ENCODE data around the gene AGAP3. TPM values are rescaled to one million over a fixed set of nuclear protein-coding genes. Genes with fewer than 3 reads are reported as not detected.

Gene AGAP3
- total RNA-seq, 1 experiment from 2014 or later: 126 TPM

- peak overlapping the region; percentile 82 for H3K27ac ChIP-seq (ENCODE audit: low read depth, low read length)
- RAD21 ChIA-PET (ENCODE audit: low non-redundant PET in 1 of 2, low total read pairs in 2 of 2, uncharacterized antibody in 2 of 2, unreplicated experiment in 2 of 2): no interaction called here
These were observed 29.7 kb downstream of the AGAP3 start for GRCh38 chr7:151115836-151116418.

More at GRCh38 chr7:151115836-151116418, 29.7 kb downstream of the AGAP3 start:
- Histone ChIP-seq H4K20me1 (ENCODE audit: insufficient read depth) (no peaks in the 10 kb centered on the region; the same call in 1 of the 2 replicates), H3K27me3 (ENCODE audit: insufficient read depth, low read length) (no peaks in the 10 kb centered on the region), H3K4me2 (ENCODE audit: low read length) (peak overlapping the region; percentile 99), H3K9me2 (ENCODE audit: insufficient read depth) (no peaks in the 10 kb centered on the region), H3K9ac (ENCODE audit: low read length) (peak overlapping the region; percentile 64), H3K79me2 (ENCODE audit: insufficient read depth, low read length) (peaks cover 65% of the 10 kb centered on the region), H2AFZ (ENCODE audit: low read depth, low read length, poor library complexity, severe bottlenecking) (no peak overlapping the region), H3K9me3 (ENCODE audit: control insufficient read depth in 1 of 2, insufficient read depth in 1 of 2, low read depth in 1 of 2, low read length in 2 of 2) (no peaks in the 10 kb centered on the region), H3K4me3 (replicated peaks in 1 of 2; ENCODE audit: low read depth in 1 of 2, low read length in 2 of 2) (peak overlapping the region; percentile 48 to 68), H3K36me3 (ENCODE audit: control insufficient read depth in 1 of 2, insufficient read depth in 2 of 2, low read length in 2 of 2) (peaks cover 4 to 22% of the 10 kb centered on the region in 2 experiments; a peak in 3 of 4 replicates), H3K4me1 (ENCODE audit: control insufficient read depth in 1 of 2, insufficient read depth in 2 of 2, low read length in 2 of 2) (peaks cover 29 to 52% of the 10 kb centered on the region in 2 experiments)
- intact Hi-C loops (cut with micrococcal nuclease): no loop called here
- TF ChIP-seq POLR2AphosphoS5 (IDR thresholded peaks at IDR 0.05; ENCODE audit: low read depth, low read length): peak; percentile 90
- no peak for TF ChIP-seq EGR1 (IDR thresholded peaks at IDR 0.05; ENCODE audit: low read depth)
- TF ChIP-seq ZBTB33 (IDR thresholded peaks at IDR 0.05; ENCODE audit: extremely low read depth, insufficient replicate concordance, low read length): no peak
- TF ChIP-seq YY1 (IDR thresholded peaks at IDR 0.05; ENCODE audit: extremely low read depth, insufficient replicate concordance, low read depth, low read length): peak; percentile 53
- DNase-seq (ENCODE audit: low read depth, low spot score) (peak; percentile 81), ATAC-seq (peak; percentile 88)
- ChIA-PET CTCF (interaction anchor here (0.8 to 1.7 kb wide), 5 partner anchors 8 to 151 kb away, joined by 3 to 5 read pairs (median 3); no protein-coding TSS in a partner anchor), POLR2A (interaction anchor here (1.0 to 1.4 kb wide), 4 partner anchors 30 to 55 kb away, joined by 3 to 7 read pairs (median 4); partner anchors contain the start of gene AGAP3)
- BruUV-seq (replicated peaks): no TSS peak
